GM21515 (cell line): Measurements from ENCODE around the gene PSMF1.
"Not testable (repeated sequence)": the region's sequence is repeated elsewhere in the genome, so short reads cannot be mapped to it uniquely, and the experiment has no call there.

Experiments used
- ATAC-seq: cut with Tn5 transposase; IDR thresholded peaks from one replicate; pipeline ENCODE4 v1.9.1; 2021; ENCODE audit not compliant: unreplicated experiment

PSMF1 gene

DNA sequence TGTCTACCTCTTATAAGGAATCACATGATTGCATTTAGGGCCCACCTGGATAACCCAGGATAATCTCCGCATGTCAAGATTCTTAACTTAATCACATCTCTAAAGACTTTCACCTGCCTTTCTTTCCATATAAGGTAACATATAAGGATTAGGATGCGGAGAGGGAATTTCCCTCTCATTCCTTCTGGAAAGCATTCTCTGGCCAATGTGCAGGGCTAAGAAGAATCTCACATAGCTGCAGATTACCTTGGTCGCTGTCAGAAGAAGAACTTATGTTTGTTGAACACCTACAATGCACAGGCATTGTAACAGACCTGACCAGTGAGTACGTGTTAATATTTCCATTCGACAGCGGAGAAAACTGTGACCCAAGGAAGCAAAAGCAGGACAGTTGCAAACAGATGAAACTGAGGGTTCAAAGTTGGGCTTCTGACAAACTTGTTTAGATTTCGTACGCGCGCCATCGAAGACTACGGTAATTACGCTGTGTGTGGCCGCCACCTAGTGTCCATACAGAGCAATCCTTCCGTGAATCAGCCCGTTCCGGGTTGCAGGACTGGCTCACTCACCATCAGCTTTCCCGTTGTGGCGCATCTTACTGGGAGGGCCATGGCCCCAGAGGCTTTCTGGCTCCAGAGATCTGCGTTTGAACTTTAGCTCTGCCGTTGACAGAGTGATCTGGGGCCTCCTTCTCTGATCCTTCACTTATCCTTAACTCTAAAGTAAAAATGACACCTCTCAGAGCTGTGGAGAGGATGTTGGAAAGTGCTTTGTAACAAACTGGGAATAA is 94.4 kb downstream of the PSMF1 start:
- ATAC-seq, result no peak

DNA sequence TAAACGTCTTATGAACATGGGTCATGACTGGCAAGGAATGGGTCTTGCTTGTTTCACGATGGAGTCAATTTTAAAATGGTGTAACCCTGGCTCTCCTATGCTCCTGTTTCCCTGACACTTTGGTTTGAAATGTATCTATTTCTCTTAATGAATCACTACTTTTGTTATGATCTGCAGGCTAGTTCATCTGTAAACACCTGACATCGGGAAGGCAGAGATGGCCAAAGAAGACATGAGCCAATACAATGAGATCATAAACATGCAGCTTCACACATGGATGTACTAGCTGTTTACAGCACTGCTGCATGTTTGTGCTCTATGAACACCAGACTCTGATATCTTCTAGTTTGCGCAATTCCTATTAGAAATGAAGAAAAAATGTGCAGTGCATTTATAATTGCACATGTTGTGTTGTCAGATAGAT is 96.4 kb downstream of the PSMF1 start:
- no peak for ATAC-seq

DNA sequence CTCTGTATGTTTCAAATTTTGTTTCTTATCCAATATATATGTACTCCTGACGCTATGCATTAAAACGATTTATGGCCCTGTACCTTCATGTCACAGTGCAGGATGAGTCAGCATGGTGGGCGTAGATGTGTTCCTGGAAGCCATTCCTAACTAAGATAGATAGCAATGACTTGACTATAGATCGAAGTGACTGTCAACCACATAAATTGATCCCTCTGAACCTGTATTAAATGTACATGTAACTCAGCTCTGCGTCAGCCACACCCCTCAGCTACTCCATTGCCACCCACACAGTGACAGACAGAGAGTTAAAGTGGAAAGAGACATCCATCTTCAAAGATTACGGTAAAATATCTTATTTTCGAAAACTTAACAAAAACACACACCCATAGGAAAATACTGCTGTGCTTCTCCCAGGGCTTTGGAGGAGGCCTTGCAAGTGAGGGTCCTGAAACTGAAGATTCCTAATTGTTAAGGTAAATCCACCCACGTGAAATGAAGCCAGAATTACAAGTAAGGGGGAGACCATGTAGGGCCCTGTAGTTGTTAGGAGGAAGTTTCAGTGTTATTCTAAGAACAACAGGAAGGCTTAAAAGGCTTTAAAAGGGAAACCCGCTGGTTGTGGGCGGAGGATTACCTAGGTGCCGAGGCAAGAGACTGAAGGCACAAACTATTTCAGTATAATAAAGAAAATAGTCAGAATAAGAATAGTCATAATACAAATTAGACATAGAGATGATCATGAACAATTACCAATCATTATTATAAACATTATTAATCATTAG is 97.2 kb downstream of the PSMF1 start:
- no peak for ATAC-seq

DNA sequence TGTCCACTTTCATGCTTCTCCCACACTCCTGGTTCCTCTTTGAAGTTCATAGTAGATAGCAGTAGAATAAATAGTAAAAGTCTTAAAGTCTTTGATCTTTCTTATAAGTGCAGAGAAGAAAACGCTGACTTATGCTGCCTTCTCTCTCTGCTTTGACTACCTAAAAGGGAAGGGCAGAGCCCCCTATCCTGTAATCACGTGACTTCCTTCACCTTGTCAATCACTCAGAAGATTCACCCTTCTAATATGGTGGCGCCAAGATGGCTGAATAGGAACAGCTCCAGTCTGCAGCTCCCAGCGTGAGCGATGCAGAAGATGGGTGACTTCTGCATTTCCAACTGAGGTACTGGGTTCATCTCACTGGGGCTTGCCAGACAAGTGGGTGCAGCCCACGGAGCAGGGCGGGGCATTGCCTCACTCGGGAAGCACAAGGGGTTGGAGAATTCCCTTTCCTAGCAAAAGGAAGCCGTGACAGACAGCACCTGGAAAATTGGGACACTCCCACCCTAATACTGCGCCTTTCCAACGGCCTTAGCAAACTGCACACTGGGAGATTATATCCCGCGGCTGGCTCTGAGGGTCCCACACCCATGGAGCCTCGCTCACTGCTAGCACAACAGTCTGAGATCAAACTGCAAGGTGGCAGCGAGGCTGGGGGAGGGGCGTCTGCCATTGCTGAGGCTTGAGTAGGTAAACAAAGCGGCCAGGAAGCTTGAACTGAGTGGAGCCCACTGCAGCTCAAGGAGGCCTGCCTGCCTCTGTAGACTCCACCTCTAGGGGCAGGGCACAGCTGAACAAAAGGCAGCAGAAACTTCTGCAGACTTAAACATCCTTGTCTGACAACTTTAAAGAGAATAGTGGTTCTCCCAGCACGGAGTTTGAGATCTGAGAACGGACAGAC is 98.4 kb downstream of the PSMF1 start:
- ATAC-seq, result not testable (repeated sequence)
